Sigmoid colon (tissue), 4 donors: ENCODE results near the gene DHX58.

Experiments
- CTCF ChIP-seq, 4 experiments: fragments of 450-650 bp in 3 of 4; fragments of 200-600 bp in 1 of 4; IDR thresholded peaks; one replicate each; pipeline ENCODE4 v1.5.1; 2016 to 2019; ENCODE audit warnings: antibody characterized with exemption in 4 of 4, mild to moderate bottlenecking in 3 of 4, moderate library complexity in 2 of 4
- EP300 ChIP-seq, 4 donors: sonication (generic); formaldehyde crosslinking; IDR thresholded peaks; one replicate each; pipeline ENCODE4 v1.6.1; 2017; ENCODE audit warnings: antibody characterized with exemption in 4 of 4
- POLR2A ChIP-seq, 2 donors: fragments of 450-650 bp; IDR thresholded peaks; one replicate each; pipeline ENCODE4 v1.6.1; 2016; ENCODE audit warnings: antibody characterized with exemption in 2 of 2, mild to moderate bottlenecking in 2 of 2, moderate library complexity in 2 of 2
- POLR2AphosphoS5 ChIP-seq, 4 donors: sonication (generic); formaldehyde crosslinking; IDR thresholded peaks; one replicate each; pipeline ENCODE4 v1.6.1; 2017; ENCODE audit warnings: antibody characterized with exemption in 4 of 4

GRCh38 chr17:42062681-42063080, 49.8 kb downstream of the DHX58 start:
- TF ChIP-seq CTCF (IDR thresholded peaks at IDR 0.05) (no peak), EP300 (IDR thresholded peaks at IDR 0.05) (no peak), POLR2AphosphoS5 (IDR thresholded peaks at IDR 0.05) (no peak), POLR2A (IDR thresholded peaks at IDR 0.05) (no peak)
